CD4-positive, alpha-beta T cell treated with Interleukin-21 for 1 hour (primary cell): ENCODE data around the gene FGD4.
"Not testable (repeated sequence)": the region's sequence is repeated elsewhere in the genome, so short reads cannot be mapped to it uniquely, and the experiment has no call there.

Experiments used
- DNase-seq: peaks from one replicate; pipeline ENCODE4 v3.0.0-alpha.2; 2020

Gene FGD4

DNA sequence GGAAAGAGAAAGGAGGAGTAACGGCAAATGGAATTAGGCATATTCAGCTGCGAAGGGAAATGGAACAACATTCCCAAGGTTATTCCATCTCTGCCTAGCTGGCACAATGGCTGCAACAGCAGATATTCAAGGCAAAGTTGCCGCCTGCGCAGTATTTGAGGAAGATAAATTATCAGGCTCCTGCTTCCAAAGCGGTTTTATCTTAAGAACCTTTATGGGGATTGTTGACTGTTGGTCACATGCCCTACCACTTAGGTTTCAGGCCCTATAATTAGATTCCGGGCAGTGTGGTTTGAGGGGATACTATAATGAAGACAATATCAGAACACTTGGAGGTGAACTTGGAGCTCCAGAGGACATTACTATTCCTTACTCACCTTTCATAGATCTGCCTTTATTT lies 99.7 kb downstream of the FGD4 start:
- DNase-seq: no peak

DNA sequence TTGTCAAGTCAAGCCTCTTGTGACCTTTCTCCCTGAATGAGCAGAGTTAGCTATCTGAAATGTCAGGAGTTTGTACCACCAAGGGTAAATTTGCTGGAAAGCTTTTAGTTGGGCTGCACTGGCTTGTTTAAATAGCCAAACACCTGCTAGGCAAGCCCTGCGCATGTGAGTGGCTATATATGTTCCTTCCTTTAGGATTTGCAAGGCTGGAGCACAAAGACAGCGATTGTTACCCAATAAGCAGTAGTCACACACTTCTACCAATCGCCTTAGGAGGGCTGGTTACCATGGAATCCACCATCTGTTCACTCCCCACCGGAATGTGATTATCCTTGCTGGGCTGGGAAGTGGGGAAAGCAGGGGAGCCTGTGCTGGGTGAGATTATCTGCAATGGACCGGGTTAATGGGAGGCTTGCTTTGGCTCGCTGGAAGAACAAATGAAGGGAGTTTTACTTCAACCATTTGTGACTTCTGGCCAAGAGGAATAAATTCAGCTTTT lies 102.5 kb downstream of the FGD4 start:
- no peak for DNase-seq

- DNase-seq: no peak
Observed at GRCh38 chr12:32502693-32503502, 103.5 kb downstream of the FGD4 start.

- DNase-seq: no peak
Observed at GRCh38 chr12:32503730-32504129, 104.4 kb downstream of the FGD4 start.

DNA sequence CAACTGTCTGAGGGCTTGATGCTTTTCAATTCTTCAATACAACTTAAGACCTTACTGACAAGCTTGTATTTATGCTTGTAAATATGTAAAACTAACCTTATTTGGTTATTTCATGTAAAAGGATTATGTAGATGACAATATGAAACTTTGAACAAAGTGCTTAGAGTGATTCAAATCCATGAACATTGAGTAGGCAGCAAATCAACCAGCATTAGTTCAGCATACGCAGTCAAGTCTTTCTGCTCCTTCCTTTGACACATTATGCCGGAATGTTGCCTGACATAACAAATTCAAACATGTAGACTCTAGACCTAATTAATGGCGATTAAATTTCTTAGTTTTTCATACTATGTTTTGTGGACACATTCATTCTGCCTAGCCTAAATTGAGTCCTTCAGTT lies 105.2 kb downstream of the FGD4 start:
- no peak for DNase-seq

DNA sequence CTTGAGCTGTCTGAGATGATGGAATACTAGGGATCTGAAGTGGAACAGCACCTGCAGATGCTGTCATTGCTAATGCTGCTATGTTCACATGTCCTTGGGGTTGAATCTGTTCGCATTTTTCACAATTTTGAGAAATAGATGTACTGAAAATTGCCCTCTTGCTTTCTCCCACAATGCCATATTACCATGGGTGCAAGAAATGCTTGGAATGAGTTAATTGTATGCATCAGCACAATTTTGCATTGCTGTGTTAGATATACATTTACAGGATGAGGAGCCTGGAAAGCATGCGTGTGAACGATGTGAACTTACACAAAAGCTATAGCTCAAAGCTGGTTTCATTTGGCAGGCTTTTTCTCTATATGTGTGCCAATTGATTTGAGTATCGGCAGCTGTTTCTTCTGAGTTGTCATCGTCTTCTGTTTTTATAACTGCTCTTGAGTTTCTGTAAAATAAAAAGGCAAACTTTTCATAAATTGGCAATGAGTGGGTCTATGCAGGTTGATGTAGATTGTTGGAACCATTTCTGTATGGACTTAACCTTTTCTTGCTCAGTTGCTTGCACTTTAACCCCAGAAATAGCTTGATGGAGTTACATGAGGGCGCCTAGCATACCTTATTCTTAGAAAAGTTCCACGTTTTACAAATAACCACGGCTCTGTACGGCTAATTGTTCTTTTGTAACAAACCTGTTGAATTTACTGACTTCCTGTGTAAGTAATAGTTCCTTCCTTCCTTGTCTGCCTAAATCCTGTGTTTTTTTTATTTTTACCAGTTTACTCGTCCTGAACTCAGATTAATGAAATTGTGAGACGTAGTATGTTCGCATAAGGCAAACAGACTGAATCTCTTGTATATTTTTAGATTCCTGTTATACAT lies 105.9 kb downstream of the FGD4 start:
- no peak for DNase-seq

GRCh38 chr12:32507096-32507941 lies 108.0 kb downstream of the FGD4 start:
- not testable (repeated sequence) for DNase-seq

DNA sequence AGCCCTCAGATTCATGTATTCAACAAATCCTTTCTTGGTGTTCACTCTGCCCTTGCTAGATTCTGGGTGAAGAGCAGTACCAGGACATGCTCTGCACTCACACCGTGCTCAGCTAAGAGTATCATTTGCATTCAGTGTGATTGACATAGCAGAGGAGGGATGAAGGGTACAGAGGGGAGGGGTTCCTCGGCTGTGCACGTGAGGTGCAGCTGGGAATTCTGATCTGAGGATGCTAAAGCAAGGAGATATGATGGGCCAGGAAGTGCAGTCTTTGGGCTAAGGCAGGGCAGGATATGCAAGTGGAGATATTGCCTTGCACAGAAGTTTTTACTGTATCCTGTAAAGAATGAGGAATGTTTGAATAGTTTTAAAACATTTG lies 108.6 kb downstream of the FGD4 start:
- DNase-seq: no peak

DNA sequence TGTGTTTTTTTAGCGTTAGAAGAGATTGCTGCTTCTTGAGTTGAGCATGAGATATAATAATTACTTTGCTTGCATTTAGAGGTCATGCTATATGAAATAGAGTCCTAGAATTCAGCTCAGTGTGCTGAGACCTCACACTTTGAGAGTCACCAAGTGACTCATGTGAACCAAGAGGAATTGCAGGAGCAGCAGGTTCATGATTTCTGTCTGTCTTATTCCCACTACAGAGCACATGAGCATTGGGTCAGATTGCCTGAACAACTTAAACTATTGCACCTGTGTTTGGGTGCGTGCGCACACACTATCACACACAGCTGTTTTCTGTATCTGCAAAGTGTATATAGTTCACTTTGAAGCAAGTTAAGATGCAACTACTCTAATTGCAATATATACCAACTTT lies 109.3 kb downstream of the FGD4 start:
- DNase-seq: no peak

DNA sequence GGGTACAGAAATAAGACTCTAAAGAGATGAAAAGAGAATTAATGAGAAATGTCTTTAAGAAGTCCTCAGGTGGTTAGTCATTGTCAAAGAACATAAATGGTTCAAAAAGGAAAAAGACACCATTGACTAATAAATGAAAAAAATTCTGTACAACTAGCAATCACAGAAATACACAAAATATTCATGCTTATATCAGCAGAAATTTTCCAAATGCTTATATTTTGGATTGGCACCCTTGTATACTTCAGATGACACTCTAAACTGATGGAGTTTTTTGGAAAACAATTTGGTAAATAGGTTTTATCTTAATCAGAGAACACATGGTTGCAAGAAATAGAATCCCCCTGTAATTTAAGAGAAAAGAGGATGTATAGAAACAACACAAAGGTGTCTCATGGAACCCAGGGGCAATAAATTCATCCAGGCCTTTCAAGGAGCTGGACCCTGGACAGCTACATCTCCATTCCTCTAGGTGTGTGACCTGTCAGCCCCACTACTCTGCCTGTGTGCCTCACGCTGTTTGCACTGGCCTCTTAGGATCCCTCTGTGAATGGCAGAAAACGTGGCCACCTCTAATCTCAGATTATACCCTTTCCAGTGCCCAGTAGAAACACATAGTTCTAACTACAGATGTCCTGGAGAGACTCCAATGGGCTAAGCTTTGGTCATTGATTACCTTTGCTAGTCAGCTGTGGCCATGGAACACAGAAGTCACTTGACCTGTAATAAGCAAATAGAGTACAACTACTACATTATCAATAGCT lies 110.2 kb downstream of the FGD4 start:
- DNase-seq: no peak

DNA sequence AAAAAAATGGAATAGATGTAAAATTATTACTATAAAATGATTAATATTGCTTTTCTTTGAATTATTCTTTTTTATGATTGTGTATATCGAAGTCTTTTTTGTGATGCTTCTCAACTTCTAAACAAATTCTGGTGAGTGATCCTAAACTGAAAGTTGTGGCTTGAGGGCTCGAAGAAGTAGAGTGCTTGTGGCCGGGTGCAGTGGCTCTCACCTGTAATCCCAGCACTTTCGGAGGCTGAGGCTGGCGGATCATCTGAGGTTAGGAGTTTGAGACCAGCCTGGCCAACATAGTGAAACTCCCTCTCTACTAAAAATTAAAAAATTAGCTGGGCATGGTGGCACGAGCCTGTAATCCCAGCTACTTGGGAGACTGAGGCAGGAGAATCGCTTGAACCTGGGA lies 112.6 kb downstream of the FGD4 start:
- not testable (repeated sequence) for DNase-seq

DNA sequence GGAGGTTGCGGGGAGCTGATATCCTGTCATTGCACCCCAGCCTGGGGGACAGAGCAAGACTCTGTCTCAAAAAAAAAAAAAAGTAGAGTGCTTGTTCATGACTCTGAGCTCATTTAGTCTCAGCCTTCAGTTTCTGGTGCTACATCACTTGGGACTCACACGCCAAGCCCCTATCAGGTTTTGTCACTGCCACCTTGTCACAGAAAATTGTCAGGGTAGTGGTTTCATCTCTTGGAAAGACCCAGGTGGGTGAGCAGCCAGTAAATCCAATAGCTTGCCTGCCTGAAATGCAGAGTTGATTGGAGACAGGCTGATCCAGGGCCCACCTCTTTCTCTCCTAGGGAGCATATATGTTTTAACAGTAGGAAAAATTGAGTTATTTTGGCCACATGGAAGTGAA lies 113.0 kb downstream of the FGD4 start:
- no peak for DNase-seq

- no peak for DNase-seq
Observed at GRCh38 chr12:32512910-32513309, 113.6 kb downstream of the FGD4 start.

DNA sequence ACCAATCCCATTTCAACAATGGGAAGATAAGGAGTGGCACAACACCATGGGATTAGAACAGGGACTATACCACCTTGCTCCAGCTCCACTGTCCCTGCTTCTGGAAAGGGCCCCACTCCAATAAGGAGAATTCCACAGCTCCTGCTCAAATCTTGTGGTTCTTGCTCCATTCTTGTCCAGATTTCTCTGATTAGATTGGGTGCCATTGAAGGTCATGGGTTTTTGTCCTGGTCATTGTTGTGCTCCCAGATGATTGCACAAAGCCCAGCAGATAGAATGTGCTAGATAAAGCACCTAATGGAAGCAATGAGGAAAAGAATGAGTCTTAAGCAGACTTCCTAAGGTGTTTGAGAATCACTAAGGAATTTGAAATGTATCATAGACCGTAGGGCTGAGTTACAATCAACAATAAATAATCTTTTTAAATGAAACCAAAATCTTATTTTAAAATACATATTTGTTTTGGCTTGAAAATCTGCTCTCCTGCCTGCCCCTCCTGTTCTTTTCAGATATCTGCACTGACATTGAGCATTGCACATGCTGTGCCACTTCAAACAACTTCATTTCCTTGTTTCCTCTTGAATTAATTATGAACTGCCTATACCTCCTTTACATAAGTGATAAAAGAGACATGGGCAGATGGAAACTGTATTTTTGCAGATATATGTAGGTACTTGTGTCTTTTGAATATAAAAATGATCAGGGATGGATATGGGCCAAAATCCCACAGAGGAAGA lies 115.9 kb downstream of the FGD4 start:
- DNase-seq: no peak

DNA sequence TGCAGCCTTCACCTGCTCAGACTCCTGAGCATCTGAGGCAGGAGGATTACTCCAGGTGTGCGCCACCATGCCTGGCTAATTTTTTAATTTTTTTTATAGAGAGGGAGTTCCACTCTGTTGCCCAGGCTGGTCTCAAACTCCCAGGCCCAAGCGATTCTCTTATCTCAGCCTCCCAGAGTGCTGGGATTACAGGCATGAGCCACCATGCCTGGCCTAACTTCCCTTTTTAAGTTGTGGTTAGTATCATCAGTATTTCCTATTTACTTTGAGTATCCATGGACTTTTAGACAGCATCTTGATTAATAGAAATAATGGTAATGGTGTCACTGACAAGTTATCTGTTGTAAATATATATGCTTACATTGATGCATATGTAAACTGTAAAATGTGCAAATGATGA lies 116.9 kb downstream of the FGD4 start:
- no peak for DNase-seq

DNA sequence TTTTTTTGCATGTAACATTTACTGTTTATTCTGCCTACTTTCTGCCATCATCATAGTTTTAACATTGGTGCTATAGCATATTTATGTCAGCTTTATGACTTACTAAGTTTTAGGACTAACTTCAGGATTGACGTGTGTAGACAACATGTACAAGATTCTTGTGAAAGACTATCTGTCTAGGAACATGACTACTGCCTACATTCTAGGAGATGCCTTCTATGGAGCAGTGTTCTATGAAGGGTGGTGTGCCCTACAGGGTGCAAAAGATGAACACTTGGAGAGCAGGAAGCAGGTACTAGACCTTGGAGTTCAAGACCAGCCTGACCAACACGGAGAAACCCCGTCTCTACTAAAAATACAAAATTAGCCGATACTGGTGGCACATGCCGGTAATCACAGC lies 118.6 kb downstream of the FGD4 start:
- no peak for DNase-seq

GRCh38 chr12:32519047-32519446 lies 119.7 kb downstream of the FGD4 start:
- no peak for DNase-seq

- no peak for DNase-seq
Observed at GRCh38 chr12:32522331-32523221, 123.2 kb downstream of the FGD4 start.

DNA sequence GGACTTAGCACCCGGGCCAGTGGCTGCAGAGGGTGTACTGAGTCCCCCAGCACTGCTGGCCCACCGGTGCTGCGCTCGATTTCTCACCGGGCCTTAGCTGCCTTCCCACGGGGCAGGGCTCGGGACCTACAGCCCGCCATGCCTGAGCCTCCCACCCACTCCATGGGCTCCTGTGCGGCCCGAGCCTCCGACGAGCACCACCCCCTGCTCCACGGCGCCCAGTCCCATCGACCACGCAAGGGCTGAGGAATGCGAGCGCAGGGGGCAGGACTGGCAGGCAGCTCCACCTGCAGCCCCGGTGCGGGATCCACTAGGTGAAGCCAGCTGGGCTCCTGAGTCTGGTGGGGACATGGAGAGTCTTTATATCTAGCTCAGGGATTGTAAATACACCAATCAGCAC lies 126.4 kb downstream of the FGD4 start:
- not testable (repeated sequence) for DNase-seq

GRCh38 chr12:32526343-32526742 lies 127.0 kb downstream of the FGD4 start:
- DNase-seq: not testable (repeated sequence)
